GM18519 (cell line): Measurements from ENCODE around the gene CFAP141.
A peak's percentile ranks its signal among the peaks of the same experiment; 100 is the strongest.

ENCODE experiments used
- ATAC-seq: cut with Tn5 transposase; IDR thresholded peaks from one replicate; pipeline ENCODE4 v1.9.1; 2021; ENCODE audit warnings: mild to moderate bottlenecking, moderate library complexity; ENCODE audit not compliant: unreplicated experiment, low FRiP score

Gene CFAP141

GRCh38 chr1:154174654-154175053 is 31.5 kb downstream of the CFAP141 start:
- no peak for ATAC-seq

GRCh38 chr1:154171880-154172279 is 34.3 kb downstream of the CFAP141 start:
- no peak for ATAC-seq

- no peak for ATAC-seq
These were observed 34.9 kb downstream of the CFAP141 start for GRCh38 chr1:154171223-154171583.

GRCh38 chr1:154170547-154171222 is 35.4 kb downstream of the CFAP141 start:
- no peak for ATAC-seq

GRCh38 chr1:154167461-154167860 is 38.7 kb downstream of the CFAP141 start:
- no peak for ATAC-seq

- ATAC-seq, result no peak
These were observed 39.9 kb downstream of the CFAP141 start for GRCh38 chr1:154166207-154166606.

- no peak for ATAC-seq
These were observed 46.6 kb downstream of the CFAP141 start for GRCh38 chr1:154159554-154159953.

- ATAC-seq, result no peak
These were observed 47.6 kb downstream of the CFAP141 start for GRCh38 chr1:154158307-154159125.

GRCh38 chr1:154157520-154158306 is 48.4 kb downstream of the CFAP141 start:
- peak; percentile 64 for ATAC-seq

GRCh38 chr1:154155251-154155650 is 50.9 kb downstream of the CFAP141 start:
- no peak for ATAC-seq

GRCh38 chr1:154154534-154155191 is 51.5 kb downstream of the CFAP141 start, which contains the start of gene NUP210L:
TSS of gene NUP210L (minus strand) at chr1:154155073.
- ATAC-seq, result no peak

- ATAC-seq, result no peak
These were observed 52.1 kb downstream of the CFAP141 start for GRCh38 chr1:154154053-154154452.

GRCh38 chr1:154151311-154151710 is 54.8 kb downstream of the CFAP141 start:
- no peak for ATAC-seq
